Astrocyte (in vitro differentiated cells and primary cell): ENCODE results near the gene BASP1.

ENCODE experiments used
- EZH2 ChIP-seq: IDR thresholded peaks from 2 replicates; pipeline ENCODE4 v1.6.1; 2012; ENCODE audit warnings: mild to moderate bottlenecking, low read length, inconsistent platforms; ENCODE audit not compliant: insufficient read depth
- TF ChIP-seq, protein P1 (sequence below): IDR thresholded peaks from 2 replicates; pipeline ENCODE4 v1.5.1; 2011; ENCODE audit warnings: low read depth, mild to moderate bottlenecking, inconsistent platforms, low read length, moderate library complexity; ENCODE audit not compliant: insufficient read depth

DNA sequence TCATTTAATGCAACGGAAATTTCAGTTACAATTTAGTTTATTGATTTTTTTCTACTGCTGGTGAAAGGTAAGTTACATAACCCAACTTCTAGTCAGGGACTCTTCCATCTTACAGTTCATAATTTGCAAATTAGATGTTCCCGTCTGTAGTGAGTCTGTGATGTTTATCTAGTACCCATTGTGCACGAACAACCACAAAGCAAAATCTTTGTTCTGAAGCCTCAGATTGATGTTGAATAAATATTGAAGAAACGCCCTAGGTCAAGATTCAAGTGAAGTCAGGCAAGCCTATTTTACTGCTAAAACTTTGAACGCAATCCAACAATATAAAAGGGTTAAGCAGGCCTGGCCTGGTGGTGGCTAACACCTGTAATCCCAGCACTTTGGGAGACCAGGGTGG, 43.1 kb downstream of the BASP1 start:
- TF ChIP-seq, protein P1, sequence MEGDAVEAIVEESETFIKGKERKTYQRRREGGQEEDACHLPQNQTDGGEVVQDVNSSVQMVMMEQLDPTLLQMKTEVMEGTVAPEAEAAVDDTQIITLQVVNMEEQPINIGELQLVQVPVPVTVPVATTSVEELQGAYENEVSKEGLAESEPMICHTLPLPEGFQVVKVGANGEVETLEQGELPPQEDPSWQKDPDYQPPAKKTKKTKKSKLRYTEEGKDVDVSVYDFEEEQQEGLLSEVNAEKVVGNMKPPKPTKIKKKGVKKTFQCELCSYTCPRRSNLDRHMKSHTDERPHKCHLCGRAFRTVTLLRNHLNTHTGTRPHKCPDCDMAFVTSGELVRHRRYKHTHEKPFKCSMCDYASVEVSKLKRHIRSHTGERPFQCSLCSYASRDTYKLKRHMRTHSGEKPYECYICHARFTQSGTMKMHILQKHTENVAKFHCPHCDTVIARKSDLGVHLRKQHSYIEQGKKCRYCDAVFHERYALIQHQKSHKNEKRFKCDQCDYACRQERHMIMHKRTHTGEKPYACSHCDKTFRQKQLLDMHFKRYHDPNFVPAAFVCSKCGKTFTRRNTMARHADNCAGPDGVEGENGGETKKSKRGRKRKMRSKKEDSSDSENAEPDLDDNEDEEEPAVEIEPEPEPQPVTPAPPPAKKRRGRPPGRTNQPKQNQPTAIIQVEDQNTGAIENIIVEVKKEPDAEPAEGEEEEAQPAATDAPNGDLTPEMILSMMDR, result no peak
- TF ChIP-seq EZH2, result no peak
